Right lobe of liver (tissue), 4 donors: ENCODE data around the gene COPA.

ENCODE experiments used
- POLR2A ChIP-seq: fragments of 450-650 bp; IDR thresholded peaks from one replicate; pipeline ENCODE4 v1.6.1; 2017; ENCODE audit warnings: antibody characterized with exemption, mild to moderate bottlenecking
- TF ChIP-seq, protein P1 (sequence below), 4 donors: fragments of 200-600 bp in 3 of 4; fragments of 450-650 bp in 1 of 4; IDR thresholded peaks; one replicate each; pipeline versions ENCODE4 v1.5.1 to v1.8.0; 2016 to 2022; ENCODE audit warnings: antibody characterized with exemption in 4 of 4, mild to moderate bottlenecking in 2 of 4
- donor health status: DM: no; HTN: no; CAD: no.
- donor health status: DM: no; HTN: no; CAD: no.
- donor health status: DM: no; HTN: yes; CAD: no.

DNA sequence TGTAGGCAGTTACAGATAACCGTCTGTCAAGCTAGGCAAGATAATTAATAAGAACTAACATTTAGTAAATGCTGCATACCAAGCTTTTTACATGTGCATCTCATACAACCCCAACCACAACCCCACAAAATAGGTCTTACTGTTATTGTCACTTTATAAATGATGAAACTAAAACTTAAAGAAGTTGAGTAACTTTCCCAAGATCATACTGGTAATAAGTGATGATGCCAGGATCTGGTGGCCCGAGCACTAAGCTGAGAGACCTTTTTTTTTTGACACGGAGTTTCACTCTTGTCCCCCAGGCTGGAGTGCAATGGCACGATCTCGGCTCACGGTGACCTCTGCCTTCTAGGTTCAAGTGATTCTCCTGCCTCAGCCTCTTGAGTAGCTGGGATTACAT is 1.9 kb upstream of the COPA start:
- TF ChIP-seq, protein P1, sequence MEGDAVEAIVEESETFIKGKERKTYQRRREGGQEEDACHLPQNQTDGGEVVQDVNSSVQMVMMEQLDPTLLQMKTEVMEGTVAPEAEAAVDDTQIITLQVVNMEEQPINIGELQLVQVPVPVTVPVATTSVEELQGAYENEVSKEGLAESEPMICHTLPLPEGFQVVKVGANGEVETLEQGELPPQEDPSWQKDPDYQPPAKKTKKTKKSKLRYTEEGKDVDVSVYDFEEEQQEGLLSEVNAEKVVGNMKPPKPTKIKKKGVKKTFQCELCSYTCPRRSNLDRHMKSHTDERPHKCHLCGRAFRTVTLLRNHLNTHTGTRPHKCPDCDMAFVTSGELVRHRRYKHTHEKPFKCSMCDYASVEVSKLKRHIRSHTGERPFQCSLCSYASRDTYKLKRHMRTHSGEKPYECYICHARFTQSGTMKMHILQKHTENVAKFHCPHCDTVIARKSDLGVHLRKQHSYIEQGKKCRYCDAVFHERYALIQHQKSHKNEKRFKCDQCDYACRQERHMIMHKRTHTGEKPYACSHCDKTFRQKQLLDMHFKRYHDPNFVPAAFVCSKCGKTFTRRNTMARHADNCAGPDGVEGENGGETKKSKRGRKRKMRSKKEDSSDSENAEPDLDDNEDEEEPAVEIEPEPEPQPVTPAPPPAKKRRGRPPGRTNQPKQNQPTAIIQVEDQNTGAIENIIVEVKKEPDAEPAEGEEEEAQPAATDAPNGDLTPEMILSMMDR (IDR thresholded peaks at IDR 0.05) = no peak
- no peak for TF ChIP-seq POLR2A
